Trophoblast cell (in vitro differentiated cells and primary cell): Measurements from ENCODE around the gene SLC13A3.

Source experiments
- DNase-seq, 2 donors: peaks; one replicate each; pipeline ENCODE4 v3.0.0-alpha.2; 2016
- H2AFZ ChIP-seq: 2 replicates; pipeline ENCODE4 v1.6.1; 2013; ENCODE audit warnings: low read length, moderate library complexity, mild to moderate bottlenecking; ENCODE audit not compliant: insufficient read depth, poor library complexity
- H2AK5ac ChIP-seq: 2 replicates; pipeline ENCODE4 v1.6.1; 2013; ENCODE audit warnings: mild to moderate bottlenecking, low read length
- H2BK120ac ChIP-seq: 2 replicates; pipeline ENCODE4 v1.6.1; 2013; ENCODE audit warnings: low read length, mild to moderate bottlenecking, moderate library complexity; ENCODE audit not compliant: insufficient read depth, poor library complexity
- H2BK12ac ChIP-seq: 2 replicates; pipeline ENCODE4 v1.6.1; 2013; ENCODE audit warnings: mild to moderate bottlenecking, low read length, moderate library complexity
- H2BK5ac ChIP-seq: 2 replicates; pipeline ENCODE4 v1.6.1; 2013; ENCODE audit warnings: low read length, low read depth, moderate library complexity, mild to moderate bottlenecking; ENCODE audit not compliant: poor library complexity
- H3K14ac ChIP-seq: 2 replicates; pipeline ENCODE4 v1.6.1; 2013; ENCODE audit warnings: mild to moderate bottlenecking, low read length
- H3K18ac ChIP-seq: 2 replicates; pipeline ENCODE4 v1.6.1; 2013; ENCODE audit warnings: mild to moderate bottlenecking, low read length
- H3K23ac ChIP-seq: 2 replicates; pipeline ENCODE4 v1.6.1; 2013; ENCODE audit warnings: low read length
- H3K27ac ChIP-seq: 2 replicates; pipeline ENCODE4 v1.5.1; 2013; ENCODE audit warnings: low read depth, mild to moderate bottlenecking, inconsistent platforms, low read length, moderate library complexity
- H3K27me3 ChIP-seq: 2 replicates; pipeline ENCODE4 v1.6.1; 2013; ENCODE audit warnings: inconsistent platforms, mild to moderate bottlenecking, low read length, moderate library complexity; ENCODE audit not compliant: insufficient read depth
- H3K36me3 ChIP-seq, 2 experiments: 1 replicate in 1 of 2; 2 replicates in 1 of 2; pipeline ENCODE4 v1.6.1; 2013; ENCODE audit warnings: low read length in 2 of 2, mild to moderate bottlenecking in 2 of 2, moderate library complexity in 1 of 2; ENCODE audit not compliant: insufficient read depth in 2 of 2, control insufficient read depth in 1 of 2
- H3K4ac ChIP-seq: 2 replicates; pipeline ENCODE4 v1.6.1; 2013; ENCODE audit warnings: low read depth, mild to moderate bottlenecking, low read length, moderate library complexity
- H3K4me1 ChIP-seq, 2 experiments: 1 replicate in 1 of 2; 2 replicates in 1 of 2; pipeline ENCODE4 v1.6.1; 2013; ENCODE audit warnings: low read length in 2 of 2, mild to moderate bottlenecking in 2 of 2, moderate library complexity in 1 of 2; ENCODE audit not compliant: insufficient read depth in 2 of 2, control insufficient read depth in 1 of 2
- H3K4me2 ChIP-seq: 2 replicates; pipeline ENCODE4 v1.6.1; 2013; ENCODE audit warnings: inconsistent platforms, mild to moderate bottlenecking, low read length, moderate library complexity
- H3K4me3 ChIP-seq: 2 replicates; pipeline ENCODE4 v1.5.1; 2013; ENCODE audit warnings: mild to moderate bottlenecking, low read depth, low read length, inconsistent platforms
- H3K79me1 ChIP-seq: one replicate; pipeline ENCODE4 v1.6.1; 2013; ENCODE audit warnings: low read length
- H3K79me2 ChIP-seq: 2 replicates; pipeline ENCODE4 v1.6.1; 2013; ENCODE audit warnings: low read length, mild to moderate bottlenecking; ENCODE audit not compliant: control insufficient read depth, insufficient read depth, poor library complexity
- H3K9ac ChIP-seq: 2 replicates; pipeline ENCODE4 v1.6.1; 2013; ENCODE audit warnings: mild to moderate bottlenecking, low read length
- H3K9me3 ChIP-seq: 2 replicates; pipeline ENCODE4 v1.6.1; 2013; ENCODE audit warnings: low read depth, mild to moderate bottlenecking, control low read depth, inconsistent platforms, low read length; ENCODE audit not compliant: insufficient read depth
- H4K12ac ChIP-seq: 2 replicates; pipeline ENCODE4 v1.6.1; 2013; ENCODE audit warnings: low read depth, mild to moderate bottlenecking, low read length, moderate library complexity
- H4K8ac ChIP-seq: 2 replicates; pipeline ENCODE4 v1.6.1; 2013; ENCODE audit warnings: low read depth, mild to moderate bottlenecking, low read length, moderate library complexity
- H4K91ac ChIP-seq: one replicate; pipeline ENCODE4 v1.6.1; 2013; ENCODE audit warnings: low read depth, mild to moderate bottlenecking, low read length, moderate library complexity
- WGBS: extraction: QIAGEN DNeasy Blood & Tissue Kit; methylation state at CpG from one replicate; pipeline ENCODE4 v1.1.7; 2013; ENCODE audit warnings: missing lambda C conversion rate; ENCODE audit not compliant: insufficient read length, insufficient coverage; ENCODE audit errors: extremely low coverage; 5-methylcytosine and 5-hydroxymethylcytosine counted together

The SLC13A3 gene

GRCh38 chr20:46672543-46673148, 21.4 kb upstream of the SLC13A3 start:
- Histone ChIP-seq H2BK5ac (no peak overlapping the region), H3K27ac (no peak overlapping the region), H3K9me3 (peaks cover 5% of the 10 kb centered on the region), H3K4me2 (no peak overlapping the region), H2AK5ac (no peak overlapping the region), H2AFZ (no peak overlapping the region), H3K79me2 (no peaks in the 10 kb centered on the region), H4K12ac (no peak overlapping the region), H3K4me1 (no peaks in the 10 kb centered on the region), H3K36me3 (no peaks in the 10 kb centered on the region), H3K18ac (no peak overlapping the region), H3K4me3 (no peak overlapping the region), H3K79me1 (no peaks in the 10 kb centered on the region), H2BK120ac (no peak overlapping the region), H3K27me3 (no peaks in the 10 kb centered on the region), H2BK12ac (no peak overlapping the region), H4K8ac (no peak overlapping the region), H3K4ac (no peak overlapping the region), H3K9ac (no peak overlapping the region), H3K14ac (no peak overlapping the region), H3K23ac (no peak overlapping the region), H4K91ac (no peak overlapping the region)
- WGBS: no CpG with 5 or more reads among the region's 5 CpGs
- DNase-seq: no peak

GRCh38 chr20:46671866-46672542, 20.7 kb upstream of the SLC13A3 start:
- Histone ChIP-seq H2BK5ac (no peak overlapping the region), H4K91ac (no peak overlapping the region), H3K14ac (no peak overlapping the region), H3K9me3 (peaks cover 5% of the 10 kb centered on the region), H2BK120ac (no peak overlapping the region), H3K4me3 (no peak overlapping the region), H2AK5ac (no peak overlapping the region), H3K23ac (no peak overlapping the region), H3K4ac (no peak overlapping the region), H3K9ac (no peak overlapping the region), H4K8ac (no peak overlapping the region), H2BK12ac (no peak overlapping the region), H3K27me3 (no peaks in the 10 kb centered on the region), H3K79me1 (no peaks in the 10 kb centered on the region), H3K4me1 (no peaks in the 10 kb centered on the region), H3K79me2 (no peaks in the 10 kb centered on the region), H3K27ac (no peak overlapping the region), H3K36me3 (no peaks in the 10 kb centered on the region), H2AFZ (no peak overlapping the region), H3K18ac (no peak overlapping the region), H3K4me2 (no peak overlapping the region), H4K12ac (no peak overlapping the region)
- DNase-seq: no peak
- no CpG with 5 or more reads among the region's 3 CpGs for WGBS

- no peak overlapping the region for H2BK5ac ChIP-seq
- WGBS: no CpG with 5 or more reads among the region's 3 CpGs
- no peak overlapping the region for H3K4ac ChIP-seq
- no peak overlapping the region for H3K4me2 ChIP-seq
- no peak overlapping the region for H3K27ac ChIP-seq
- peaks cover 5% of the 10 kb centered on the region for H3K9me3 ChIP-seq
- no peak overlapping the region for H2BK12ac ChIP-seq
- no peak overlapping the region for H3K23ac ChIP-seq
- no peak overlapping the region for H3K14ac ChIP-seq
- H2AFZ ChIP-seq: no peak overlapping the region
- no peak overlapping the region for H2BK120ac ChIP-seq
- no peak for DNase-seq
- no peak overlapping the region for H3K9ac ChIP-seq
- no peak overlapping the region for H3K4me3 ChIP-seq
- no peaks in the 10 kb centered on the region for H3K79me2 ChIP-seq
- no peak overlapping the region for H2AK5ac ChIP-seq
- no peak overlapping the region for H3K18ac ChIP-seq
- no peak overlapping the region for H4K12ac ChIP-seq
- H3K4me1 ChIP-seq: no peaks in the 10 kb centered on the region
- H4K8ac ChIP-seq: no peak overlapping the region
- no peaks in the 10 kb centered on the region for H3K79me1 ChIP-seq
- no peaks in the 10 kb centered on the region for H3K27me3 ChIP-seq
- no peak overlapping the region for H4K91ac ChIP-seq
- H3K36me3 ChIP-seq: no peaks in the 10 kb centered on the region
These were observed 19.6 kb upstream of the SLC13A3 start for GRCh38 chr20:46670585-46671584.

GRCh38 chr20:46670228-46670584, 18.9 kb upstream of the SLC13A3 start:
- H3K4ac ChIP-seq: no peak overlapping the region
- WGBS: no CpG with 5 or more reads among the region's 2 CpGs

More at GRCh38 chr20:46670228-46670584, 18.9 kb upstream of the SLC13A3 start:
- Histone ChIP-seq H2BK120ac (no peak overlapping the region), H4K91ac (no peak overlapping the region), H3K9me3 (peaks cover 5% of the 10 kb centered on the region), H4K8ac (no peak overlapping the region), H3K27me3 (no peaks in the 10 kb centered on the region), H2BK12ac (no peak overlapping the region), H3K14ac (no peak overlapping the region), H2AK5ac (no peak overlapping the region), H3K18ac (no peak overlapping the region), H3K36me3 (no peaks in the 10 kb centered on the region), H2AFZ (no peak overlapping the region), H3K79me2 (no peaks in the 10 kb centered on the region), H3K4me2 (no peak overlapping the region), H3K9ac (no peak overlapping the region), H3K23ac (no peak overlapping the region), H3K27ac (no peak overlapping the region), H3K4me3 (no peak overlapping the region), H3K79me1 (no peaks in the 10 kb centered on the region), H2BK5ac (no peak overlapping the region), H3K4me1 (no peaks in the 10 kb centered on the region), H4K12ac (no peak overlapping the region)
- DNase-seq: no peak
